H1 (cell line): Measurements from ENCODE around the gene SERINC5. TPM values are rescaled to one million over a fixed set of nuclear protein-coding genes. Genes with fewer than 3 reads are reported as not detected.

Experiments
- CREB1 ChIP-seq: IDR thresholded peaks from 2 replicates; pipeline ENCODE4 v1.6.1; 2012; ENCODE audit warnings: inconsistent platforms
- CTBP2 ChIP-seq: IDR thresholded peaks from 2 replicates; pipeline ENCODE4 v1.7.0; 2011; ENCODE audit warnings: borderline replicate concordance, mild to moderate bottlenecking, moderate library complexity, mixed read lengths, low read length; ENCODE audit not compliant: insufficient read depth, insufficient read length
- MAFK ChIP-seq: IDR thresholded peaks from 2 replicates; pipeline ENCODE4 v1.6.1; 2012; ENCODE audit warnings: low read depth, mild to moderate bottlenecking, improper control_type of control experiment, low read length
- PHF8 ChIP-seq: fragments of 200-600 bp; sonication (generic); conservative IDR thresholded peaks from 2 replicates; pipeline ENCODE4 v1.7.1; 2012; ENCODE audit warnings: low read depth, mild to moderate bottlenecking, inconsistent platforms, low read length, moderate library complexity
- polyA plus RNA-seq, 7 experiments: library from polyadenylated mRNA; depleted of rRNA in 3 of 7; stranded (reverse) in 5 of 7; unstranded in 2 of 7; fragments of >200 nt in 5 of 7; fragments of 200-250 nt in 2 of 7; gene quantifications; 1 replicate in 5 of 7; 2 replicates in 1 of 7; 4 replicates in 1 of 7; pipeline versions ENCODE4 v1.2.1 to v1.2.3, GENCODE V29; 2011 to 2013; ENCODE audit warnings: missing spikeins in 2 of 7, mixed read lengths in 2 of 7
- total RNA-seq: library from RNA; stranded (reverse); fragmentation: NEBNext Ultra II Directional; extraction: Animal tissue kit (Norgen Biotek cat#: 25700); gene quantifications from 2 replicates; pipeline ENCODE4 v1.2.1, GENCODE V29; 2021
- TF ChIP-seq, protein P1 (sequence below): fragments of 300-600 bp; sonication (generic); IDR thresholded peaks from 2 replicates; pipeline ENCODE4 v1.7.1; 2012; ENCODE audit warnings: low read length, moderate library complexity, mild to moderate bottlenecking, inconsistent platforms; ENCODE audit not compliant: insufficient replicate concordance
- TF ChIP-seq, protein P2 (sequence below): IDR thresholded peaks from 2 replicates; pipeline ENCODE4 v1.6.1; 2011; ENCODE audit warnings: low read depth, mild to moderate bottlenecking, low read length; ENCODE audit not compliant: insufficient read depth
- TF ChIP-seq, protein P3 (sequence below): IDR thresholded peaks from 2 replicates; pipeline ENCODE4 v1.6.1; 2012; ENCODE audit warnings: inconsistent platforms

The SERINC5 gene
- total and polyA plus RNA-seq, 2 of the 8 experiments (the other 6 are each of a cell fraction or from before 2014, with no cell fraction given), result 32.2 to 149 TPM

DNA sequence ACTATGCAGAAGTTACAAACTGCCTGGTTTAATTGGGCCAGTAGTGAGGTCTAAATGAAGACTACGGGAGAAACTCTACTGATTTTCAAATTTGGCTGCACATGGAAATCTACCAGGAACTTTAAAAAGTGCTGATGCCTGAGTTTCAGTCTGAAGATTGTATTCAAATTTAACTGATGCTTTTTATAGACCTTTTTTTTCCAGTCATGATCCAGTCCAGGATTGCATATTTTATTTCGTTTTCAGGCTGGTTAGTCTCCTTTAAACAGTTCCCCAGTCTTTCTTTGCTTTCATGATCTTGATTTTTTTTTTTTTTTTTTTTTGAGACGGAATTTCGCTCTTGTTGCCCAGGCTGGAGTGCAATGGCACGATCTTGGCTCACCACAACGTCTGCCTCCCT, 40.3 kb upstream of the SERINC5 start (continued):
- TF ChIP-seq, protein P1, sequence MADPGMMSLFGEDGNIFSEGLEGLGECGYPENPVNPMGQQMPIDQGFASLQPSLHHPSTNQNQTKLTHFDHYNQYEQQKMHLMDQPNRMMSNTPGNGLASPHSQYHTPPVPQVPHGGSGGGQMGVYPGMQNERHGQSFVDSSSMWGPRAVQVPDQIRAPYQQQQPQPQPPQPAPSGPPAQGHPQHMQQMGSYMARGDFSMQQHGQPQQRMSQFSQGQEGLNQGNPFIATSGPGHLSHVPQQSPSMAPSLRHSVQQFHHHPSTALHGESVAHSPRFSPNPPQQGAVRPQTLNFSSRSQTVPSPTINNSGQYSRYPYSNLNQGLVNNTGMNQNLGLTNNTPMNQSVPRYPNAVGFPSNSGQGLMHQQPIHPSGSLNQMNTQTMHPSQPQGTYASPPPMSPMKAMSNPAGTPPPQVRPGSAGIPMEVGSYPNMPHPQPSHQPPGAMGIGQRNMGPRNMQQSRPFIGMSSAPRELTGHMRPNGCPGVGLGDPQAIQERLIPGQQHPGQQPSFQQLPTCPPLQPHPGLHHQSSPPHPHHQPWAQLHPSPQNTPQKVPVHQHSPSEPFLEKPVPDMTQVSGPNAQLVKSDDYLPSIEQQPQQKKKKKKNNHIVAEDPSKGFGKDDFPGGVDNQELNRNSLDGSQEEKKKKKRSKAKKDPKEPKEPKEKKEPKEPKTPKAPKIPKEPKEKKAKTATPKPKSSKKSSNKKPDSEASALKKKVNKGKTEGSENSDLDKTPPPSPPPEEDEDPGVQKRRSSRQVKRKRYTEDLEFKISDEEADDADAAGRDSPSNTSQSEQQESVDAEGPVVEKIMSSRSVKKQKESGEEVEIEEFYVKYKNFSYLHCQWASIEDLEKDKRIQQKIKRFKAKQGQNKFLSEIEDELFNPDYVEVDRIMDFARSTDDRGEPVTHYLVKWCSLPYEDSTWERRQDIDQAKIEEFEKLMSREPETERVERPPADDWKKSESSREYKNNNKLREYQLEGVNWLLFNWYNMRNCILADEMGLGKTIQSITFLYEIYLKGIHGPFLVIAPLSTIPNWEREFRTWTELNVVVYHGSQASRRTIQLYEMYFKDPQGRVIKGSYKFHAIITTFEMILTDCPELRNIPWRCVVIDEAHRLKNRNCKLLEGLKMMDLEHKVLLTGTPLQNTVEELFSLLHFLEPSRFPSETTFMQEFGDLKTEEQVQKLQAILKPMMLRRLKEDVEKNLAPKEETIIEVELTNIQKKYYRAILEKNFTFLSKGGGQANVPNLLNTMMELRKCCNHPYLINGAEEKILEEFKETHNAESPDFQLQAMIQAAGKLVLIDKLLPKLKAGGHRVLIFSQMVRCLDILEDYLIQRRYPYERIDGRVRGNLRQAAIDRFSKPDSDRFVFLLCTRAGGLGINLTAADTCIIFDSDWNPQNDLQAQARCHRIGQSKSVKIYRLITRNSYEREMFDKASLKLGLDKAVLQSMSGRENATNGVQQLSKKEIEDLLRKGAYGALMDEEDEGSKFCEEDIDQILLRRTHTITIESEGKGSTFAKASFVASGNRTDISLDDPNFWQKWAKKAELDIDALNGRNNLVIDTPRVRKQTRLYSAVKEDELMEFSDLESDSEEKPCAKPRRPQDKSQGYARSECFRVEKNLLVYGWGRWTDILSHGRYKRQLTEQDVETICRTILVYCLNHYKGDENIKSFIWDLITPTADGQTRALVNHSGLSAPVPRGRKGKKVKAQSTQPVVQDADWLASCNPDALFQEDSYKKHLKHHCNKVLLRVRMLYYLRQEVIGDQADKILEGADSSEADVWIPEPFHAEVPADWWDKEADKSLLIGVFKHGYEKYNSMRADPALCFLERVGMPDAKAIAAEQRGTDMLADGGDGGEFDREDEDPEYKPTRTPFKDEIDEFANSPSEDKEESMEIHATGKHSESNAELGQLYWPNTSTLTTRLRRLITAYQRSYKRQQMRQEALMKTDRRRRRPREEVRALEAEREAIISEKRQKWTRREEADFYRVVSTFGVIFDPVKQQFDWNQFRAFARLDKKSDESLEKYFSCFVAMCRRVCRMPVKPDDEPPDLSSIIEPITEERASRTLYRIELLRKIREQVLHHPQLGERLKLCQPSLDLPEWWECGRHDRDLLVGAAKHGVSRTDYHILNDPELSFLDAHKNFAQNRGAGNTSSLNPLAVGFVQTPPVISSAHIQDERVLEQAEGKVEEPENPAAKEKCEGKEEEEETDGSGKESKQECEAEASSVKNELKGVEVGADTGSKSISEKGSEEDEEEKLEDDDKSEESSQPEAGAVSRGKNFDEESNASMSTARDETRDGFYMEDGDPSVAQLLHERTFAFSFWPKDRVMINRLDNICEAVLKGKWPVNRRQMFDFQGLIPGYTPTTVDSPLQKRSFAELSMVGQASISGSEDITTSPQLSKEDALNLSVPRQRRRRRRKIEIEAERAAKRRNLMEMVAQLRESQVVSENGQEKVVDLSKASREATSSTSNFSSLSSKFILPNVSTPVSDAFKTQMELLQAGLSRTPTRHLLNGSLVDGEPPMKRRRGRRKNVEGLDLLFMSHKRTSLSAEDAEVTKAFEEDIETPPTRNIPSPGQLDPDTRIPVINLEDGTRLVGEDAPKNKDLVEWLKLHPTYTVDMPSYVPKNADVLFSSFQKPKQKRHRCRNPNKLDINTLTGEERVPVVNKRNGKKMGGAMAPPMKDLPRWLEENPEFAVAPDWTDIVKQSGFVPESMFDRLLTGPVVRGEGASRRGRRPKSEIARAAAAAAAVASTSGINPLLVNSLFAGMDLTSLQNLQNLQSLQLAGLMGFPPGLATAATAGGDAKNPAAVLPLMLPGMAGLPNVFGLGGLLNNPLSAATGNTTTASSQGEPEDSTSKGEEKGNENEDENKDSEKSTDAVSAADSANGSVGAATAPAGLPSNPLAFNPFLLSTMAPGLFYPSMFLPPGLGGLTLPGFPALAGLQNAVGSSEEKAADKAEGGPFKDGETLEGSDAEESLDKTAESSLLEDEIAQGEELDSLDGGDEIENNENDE, result no peak
- TF ChIP-seq MAFK (no peak), CTBP2 (no peak), PHF8 (no peak), CREB1 (no peak)
- TF ChIP-seq, protein P2, sequence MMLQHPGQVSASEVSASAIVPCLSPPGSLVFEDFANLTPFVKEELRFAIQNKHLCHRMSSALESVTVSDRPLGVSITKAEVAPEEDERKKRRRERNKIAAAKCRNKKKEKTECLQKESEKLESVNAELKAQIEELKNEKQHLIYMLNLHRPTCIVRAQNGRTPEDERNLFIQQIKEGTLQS, result no peak
- TF ChIP-seq, protein P3, sequence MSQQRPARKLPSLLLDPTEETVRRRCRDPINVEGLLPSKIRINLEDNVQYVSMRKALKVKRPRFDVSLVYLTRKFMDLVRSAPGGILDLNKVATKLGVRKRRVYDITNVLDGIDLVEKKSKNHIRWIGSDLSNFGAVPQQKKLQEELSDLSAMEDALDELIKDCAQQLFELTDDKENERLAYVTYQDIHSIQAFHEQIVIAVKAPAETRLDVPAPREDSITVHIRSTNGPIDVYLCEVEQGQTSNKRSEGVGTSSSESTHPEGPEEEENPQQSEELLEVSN, result no peak
- TF ChIP-seq, all 59 proteins: peak for 0
